ENCODE data around the gene INPP5A.

The INPP5A gene

GRCh38 chr10:132616170-132616995 lies 78.8 kb downstream of the INPP5A start:
- peak; percentile 47 for DNase-seq

GRCh38 chr10:132616996-132617736 lies 79.6 kb downstream of the INPP5A start:
- DNase-seq, result no peak

- DNase-seq, result no peak
Measured at GRCh38 chr10:132617737-132618052, 80.1 kb downstream of the INPP5A start.

DNA sequence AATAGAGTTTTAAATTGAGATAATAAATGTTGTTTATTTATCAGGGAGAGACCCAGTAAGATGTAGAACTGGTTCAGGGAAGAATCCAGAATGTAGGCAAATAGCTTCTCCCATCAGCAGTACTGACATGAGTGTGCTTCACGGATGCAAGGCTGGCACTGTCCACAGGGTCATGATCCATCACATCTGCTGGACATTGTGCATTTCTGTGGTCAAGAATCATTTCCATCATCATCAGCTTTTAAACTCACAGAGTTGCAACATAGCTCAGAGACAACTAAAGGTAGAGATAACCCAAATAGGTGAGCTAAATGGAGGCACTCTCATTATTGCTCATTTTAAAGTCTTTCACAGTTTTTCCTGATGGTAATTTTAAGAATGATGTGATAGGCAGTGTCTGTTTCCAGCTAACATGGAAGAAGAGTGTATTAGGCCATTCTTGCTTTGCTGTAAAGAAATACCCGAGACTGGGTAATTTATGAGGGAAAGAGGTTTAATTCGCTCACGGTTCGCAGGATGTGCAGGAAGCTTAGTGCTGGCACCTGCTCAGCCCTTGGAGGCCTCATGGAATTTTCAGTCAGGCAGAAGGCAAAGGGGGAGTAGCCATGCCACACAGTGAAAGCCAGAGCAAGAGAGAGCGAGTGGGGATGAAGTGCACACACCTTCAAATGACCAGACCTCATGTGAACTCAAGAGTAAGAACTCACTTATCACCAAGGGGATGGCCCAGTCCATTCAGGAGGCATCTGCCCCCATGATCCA lies 80.8 kb downstream of the INPP5A start:
- no peak for DNase-seq

- DNase-seq, result no peak
Measured at GRCh38 chr10:132619927-132620326, 82.3 kb downstream of the INPP5A start.

DNA sequence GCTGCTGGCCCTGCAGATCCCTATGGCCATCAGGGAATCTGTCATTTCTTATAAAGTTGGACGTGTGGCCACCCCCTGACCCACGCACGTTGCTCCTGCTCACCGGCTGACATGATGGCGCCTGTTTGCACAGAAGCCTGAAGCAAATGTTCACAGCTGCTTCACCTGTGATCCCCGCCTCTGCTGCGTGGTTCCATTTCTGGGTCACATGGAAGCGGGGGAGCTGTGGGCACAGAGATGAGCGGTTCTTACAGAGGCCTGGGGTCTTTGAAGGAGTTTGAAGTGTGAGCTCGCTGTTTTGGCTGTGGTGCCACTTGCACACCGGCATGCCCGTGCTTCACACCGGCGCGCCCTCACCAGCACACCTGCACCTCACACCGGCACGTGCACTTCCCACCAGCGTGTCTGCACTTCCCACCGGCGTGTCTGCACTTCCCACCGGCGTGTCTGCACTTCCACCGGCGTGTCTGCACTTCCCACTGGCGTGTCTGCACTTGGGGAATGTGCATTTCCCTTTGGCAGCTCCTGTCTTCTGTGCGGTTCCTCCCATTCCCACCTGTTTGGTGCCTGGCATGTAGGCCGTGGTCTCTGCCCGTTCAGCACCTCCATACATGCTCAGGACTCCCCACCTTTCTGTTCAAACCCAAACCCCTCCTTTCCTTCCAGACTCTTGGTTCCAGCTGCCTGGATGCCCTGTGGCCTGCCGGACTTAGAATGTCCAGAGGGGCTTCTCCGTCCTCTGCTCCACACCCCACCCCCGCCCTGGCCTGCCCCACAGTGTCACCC lies 86.7 kb downstream of the INPP5A start:
- DNase-seq, result no peak

- DNase-seq, result no peak
Measured at GRCh38 chr10:132624847-132625471, 87.4 kb downstream of the INPP5A start.

GRCh38 chr10:132626019-132626760 lies 88.6 kb downstream of the INPP5A start:
- DNase-seq, result no peak

- DNase-seq, result no peak
Measured at GRCh38 chr10:132626761-132627665, 89.4 kb downstream of the INPP5A start.

DNA sequence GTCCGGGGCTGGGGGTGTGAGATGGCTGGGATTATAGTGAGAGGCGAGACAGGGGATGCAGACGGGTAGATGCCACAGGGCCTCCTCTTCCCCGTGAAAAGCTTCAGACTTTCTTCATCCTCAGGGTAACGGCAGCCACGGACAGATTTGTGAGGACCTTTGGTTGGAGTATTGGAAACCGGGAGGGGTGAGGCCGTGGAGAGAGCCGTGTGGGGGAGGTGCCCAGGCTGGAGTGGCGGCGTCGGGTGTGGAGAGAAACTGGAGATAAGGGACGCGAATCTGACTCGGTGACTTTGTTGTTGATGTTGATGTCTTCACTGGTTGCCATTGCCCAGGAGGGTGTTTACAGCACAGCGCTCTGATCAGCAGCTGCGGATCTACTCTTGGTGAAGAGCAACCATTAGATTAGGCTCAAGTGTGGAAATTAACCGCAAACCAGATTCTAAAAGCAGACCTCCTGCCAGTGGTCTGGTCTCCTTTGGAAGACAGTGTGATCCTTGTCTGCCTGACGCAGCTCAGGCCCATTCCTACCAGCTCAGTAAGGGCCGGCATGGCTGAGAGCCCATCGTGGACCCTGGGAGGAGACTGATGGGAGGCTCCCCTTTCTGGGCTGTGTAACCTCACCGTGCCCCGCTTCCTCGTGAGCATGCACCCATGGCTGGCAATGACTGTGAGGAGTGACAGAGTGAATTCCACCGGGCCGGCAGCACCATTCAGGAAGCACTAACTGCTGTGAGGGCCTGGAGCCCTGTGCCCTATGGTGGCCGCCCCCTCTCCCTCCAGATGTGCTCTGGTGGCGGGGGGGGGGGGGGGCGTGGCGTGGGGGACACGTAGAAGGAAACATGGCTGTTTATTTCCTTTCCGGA lies 90.3 kb downstream of the INPP5A start:
- no peak for DNase-seq

DNA sequence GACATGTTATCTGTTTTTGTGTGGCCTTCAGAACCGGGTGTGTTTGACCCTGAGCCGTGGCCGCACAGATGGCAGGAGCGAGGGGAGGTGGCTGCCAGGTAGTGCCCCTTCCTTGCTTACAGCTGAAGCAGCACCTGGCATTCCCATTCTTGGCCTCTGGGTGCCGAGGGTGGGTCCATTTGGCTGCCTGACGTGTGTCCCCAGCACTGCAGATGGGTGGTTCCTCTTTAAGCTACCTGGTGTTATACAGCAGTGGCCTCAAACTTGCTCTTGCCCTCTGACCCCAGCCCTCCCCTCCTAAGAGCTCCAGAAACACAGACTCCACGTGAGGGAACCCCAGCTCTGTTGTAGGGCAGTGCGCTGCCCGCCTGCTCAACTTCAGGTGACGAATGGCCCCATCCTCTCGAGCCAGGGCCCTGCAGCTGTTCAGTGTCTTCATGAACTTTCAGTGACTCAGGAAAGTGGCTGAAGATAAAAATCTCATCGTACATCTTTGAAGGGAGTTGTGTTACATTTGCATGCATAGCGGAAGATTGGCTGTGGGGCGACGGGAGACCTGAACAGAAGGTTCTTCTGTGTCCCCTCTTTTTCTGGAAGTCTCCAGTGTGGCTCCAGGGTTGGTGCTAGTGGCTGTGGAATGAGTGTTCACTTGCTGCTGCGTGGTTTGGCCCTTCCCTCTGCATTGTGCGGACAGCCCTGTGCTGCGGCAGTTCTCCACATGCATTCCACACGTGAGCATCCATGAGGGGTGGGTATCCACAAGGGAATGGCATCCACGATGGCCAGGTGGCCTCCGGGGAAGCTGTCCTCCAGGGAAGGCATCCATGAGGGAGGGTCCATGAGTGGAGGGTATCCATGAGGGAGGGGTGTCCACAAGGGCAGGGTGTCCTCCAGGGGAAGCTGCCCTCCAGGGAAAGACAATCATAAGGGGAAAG lies 91.6 kb downstream of the INPP5A start:
- DNase-seq, result no peak

DNA sequence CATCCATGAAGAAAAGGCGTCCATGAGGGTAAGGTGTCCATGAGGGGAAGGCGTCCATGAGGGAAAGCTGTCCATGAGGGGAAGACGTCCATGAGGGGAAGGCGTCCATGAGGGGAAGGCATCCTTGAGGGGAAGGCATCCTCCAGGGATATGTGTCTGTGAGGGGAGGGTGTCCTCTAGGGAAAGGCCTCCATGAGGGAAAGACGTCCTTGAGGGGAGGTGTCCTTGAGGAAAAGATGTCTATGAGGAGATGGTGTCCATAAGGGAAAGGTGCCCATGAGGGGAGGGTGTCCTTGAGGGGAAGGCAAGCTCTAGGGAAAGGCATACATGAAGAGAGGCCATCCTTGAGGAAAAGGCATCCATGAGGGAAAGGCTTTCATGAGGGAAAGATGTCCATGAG lies 92.6 kb downstream of the INPP5A start:
- no peak for DNase-seq

DNA sequence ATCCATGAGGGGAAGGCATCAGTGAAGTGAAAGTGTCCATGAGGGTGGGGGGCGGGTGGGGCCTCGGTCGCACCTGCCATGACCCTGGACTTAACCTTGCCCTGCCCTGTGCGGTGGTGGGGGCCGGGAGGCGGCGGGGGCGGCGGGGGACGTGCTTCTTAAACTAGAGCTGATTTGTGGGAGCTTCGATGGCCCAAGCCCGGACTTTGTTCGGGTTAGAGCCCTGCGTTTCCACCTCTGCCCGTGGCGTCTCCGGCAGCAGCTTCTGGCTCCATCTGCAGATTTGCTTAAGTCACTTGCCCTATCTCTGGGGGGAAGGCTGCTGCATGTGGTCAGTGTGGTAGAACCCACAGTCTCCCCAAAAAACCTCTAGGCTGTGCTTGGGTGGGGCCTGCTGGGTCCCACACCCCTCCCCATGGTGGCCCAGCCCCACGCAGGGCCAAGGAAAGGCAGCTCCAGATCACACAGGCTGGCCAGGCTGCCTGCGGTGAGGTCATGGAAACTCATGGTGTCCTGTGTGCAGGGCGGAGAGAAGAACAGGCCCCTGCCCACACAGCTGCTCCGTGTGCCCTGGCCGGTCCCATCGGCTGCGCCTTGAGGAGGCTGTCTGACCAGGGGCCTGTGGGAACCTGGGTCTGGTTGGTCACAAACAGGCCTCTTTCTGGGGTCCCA lies 93.2 kb downstream of the INPP5A start:
- no peak for DNase-seq

- no peak for DNase-seq
Measured at GRCh38 chr10:132631338-132631735, 93.8 kb downstream of the INPP5A start.

DNA sequence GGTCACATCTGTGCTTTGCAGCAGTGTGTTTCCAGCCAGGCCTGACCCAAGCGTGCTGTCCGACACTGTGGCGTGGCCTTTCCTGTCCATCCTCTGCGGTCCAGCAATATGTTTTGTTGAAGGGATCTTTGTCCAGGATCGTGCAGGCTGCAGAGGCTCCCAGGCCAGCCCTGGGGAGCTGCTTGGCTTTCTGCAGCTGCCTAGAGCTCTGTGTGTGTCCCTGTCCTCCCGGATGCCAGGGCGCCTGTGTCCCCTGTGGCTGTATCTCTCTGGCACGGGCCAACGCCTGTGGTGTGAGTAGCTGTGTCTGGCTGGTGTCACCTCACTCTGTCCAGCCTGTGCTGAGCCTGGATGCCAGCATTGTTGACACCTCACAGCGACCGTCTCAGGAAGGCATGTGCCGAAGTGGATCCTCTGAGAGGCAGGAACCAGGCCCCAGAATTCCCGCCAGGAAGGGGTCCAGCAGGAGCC lies 94.5 kb downstream of the INPP5A start:
- no peak for DNase-seq

GRCh38 chr10:132632851-132633684 lies 95.5 kb downstream of the INPP5A start:
- no peak for DNase-seq
